ENCODE data around the gene SNED1. TPM values are rescaled to one million over a fixed set of nuclear protein-coding genes. Genes with fewer than 3 reads are reported as not detected.

The SNED1 gene
- polyA plus RNA-seq, 1 donor from 2014 or later, result 0.32 TPM

DNA sequence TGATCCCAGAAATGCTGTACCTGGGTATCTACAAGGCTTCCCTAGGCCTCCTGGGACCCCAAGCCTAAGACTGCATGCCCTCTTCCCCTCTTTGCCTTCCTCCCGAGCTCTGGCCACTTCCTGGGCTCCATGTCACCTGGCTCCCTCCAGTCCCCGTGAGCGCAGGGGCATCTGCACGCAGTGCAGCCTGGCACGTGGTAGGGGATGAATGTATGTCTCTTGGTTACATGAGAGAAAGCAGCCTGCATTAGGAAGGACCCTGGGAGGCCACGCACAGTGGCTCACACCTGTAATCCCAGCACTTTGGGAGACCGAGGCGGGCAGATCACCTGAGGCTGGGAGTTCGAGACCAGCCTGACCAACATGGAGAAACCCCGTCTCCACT lies 135.0 kb downstream of the SNED1 start (continued):
- no peak for TF ChIP-seq REST (IDR thresholded peaks at IDR 0.05; ENCODE audit: borderline replicate concordance)

GRCh38 chr2:241134711-241135110 lies 136.3 kb downstream of the SNED1 start:
- Histone ChIP-seq H4K20me1 (ENCODE audit: insufficient read depth) (no peaks in the 10 kb centered on the region), H3K27ac (ENCODE audit: low read length) (no peak overlapping the region), H3K4me2 (ENCODE audit: low read length) (no peak overlapping the region), H2AFZ (ENCODE audit: low read depth, low read length) (no peak overlapping the region), H3K4me3 (ENCODE audit: low read length) (no peak overlapping the region), H3K9me2 (ENCODE audit: insufficient read depth, low read length) (no peaks in the 10 kb centered on the region), H3K9ac (ENCODE audit: low read length) (no peak overlapping the region), H3F3A (ENCODE audit: insufficient read depth, low read length, poor library complexity, severe bottlenecking) (no peaks in the 10 kb centered on the region), H3K79me2 (replicated peaks; ENCODE audit: insufficient read depth, low read length) (no peaks in the 10 kb centered on the region), H3K27me3 (ENCODE audit: insufficient read depth, low read depth, low read length) (no peaks in the 10 kb centered on the region), H3K36me3 (ENCODE audit: insufficient read depth, low read length) (no peaks in the 10 kb centered on the region), H3K9me3 (ENCODE audit: low read length) (no peaks in the 10 kb centered on the region)
- no peak for TF ChIP-seq POLR2AphosphoS5 (IDR thresholded peaks at IDR 0.05)

DNA sequence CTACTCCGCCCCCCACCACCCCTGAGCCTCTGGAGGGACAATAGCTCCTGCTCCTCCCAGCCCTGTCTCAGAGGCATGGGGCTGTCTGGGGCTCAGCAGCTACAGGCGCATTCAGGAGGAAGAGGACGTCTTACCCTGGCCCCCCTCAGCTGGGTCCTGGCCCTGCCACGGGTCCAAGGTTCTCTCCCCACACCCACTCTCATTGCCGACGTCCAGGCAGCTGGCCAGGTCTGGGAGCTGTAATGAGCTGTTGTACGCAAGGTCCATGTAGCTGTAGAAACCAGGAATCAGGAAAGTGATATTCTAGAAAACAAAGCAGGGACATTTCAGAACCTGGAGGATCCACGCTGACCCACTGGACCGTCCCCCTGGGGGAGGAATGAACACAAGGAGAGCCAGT lies 137.3 kb downstream of the SNED1 start:
- H3K4me3 ChIP-seq (ENCODE audit: low read length), result no peak overlapping the region
- no peak for TF ChIP-seq POLR2AphosphoS5 (IDR thresholded peaks at IDR 0.05)
- TF ChIP-seq EZH2 (IDR thresholded peaks at IDR 0.05; ENCODE audit: borderline replicate concordance, insufficient read depth, low read length, poor library complexity, severe bottlenecking), result no peak
- no peak for TF ChIP-seq TAF1 (IDR thresholded peaks at IDR 0.05; ENCODE audit: low read depth)
- TF ChIP-seq REST (IDR thresholded peaks at IDR 0.05; ENCODE audit: borderline replicate concordance), result no peak
- TF ChIP-seq RAD21 (conservative IDR thresholded peaks at IDR 0.05), result no peak
- no peak for TF ChIP-seq EP300 (conservative IDR thresholded peaks at IDR 0.05; ENCODE audit: poor library complexity, severe bottlenecking)
- no peak for TF ChIP-seq MXI1 (conservative IDR thresholded peaks at IDR 0.05; ENCODE audit: poor library complexity, severe bottlenecking)
- TF ChIP-seq SMC3 (conservative IDR thresholded peaks at IDR 0.05; ENCODE audit: poor library complexity), result no peak
- no peak for TF ChIP-seq CTCF (IDR thresholded peaks at IDR 0.05; ENCODE audit: poor library complexity, severe bottlenecking)
- no peak overlapping the region for H2AFZ ChIP-seq (ENCODE audit: low read depth, low read length)
- H3K36me3 ChIP-seq (ENCODE audit: insufficient read depth, low read length), result no peaks in the 10 kb centered on the region
- H3K79me2 ChIP-seq (replicated peaks; ENCODE audit: insufficient read depth, low read length), result no peaks in the 10 kb centered on the region
- no peaks in the 10 kb centered on the region for H3K27me3 ChIP-seq (ENCODE audit: insufficient read depth, low read depth, low read length)
- no peaks in the 10 kb centered on the region for H4K20me1 ChIP-seq (ENCODE audit: insufficient read depth)
- no peaks in the 10 kb centered on the region for H3K9me3 ChIP-seq (ENCODE audit: low read length)
- no peak overlapping the region for H3K9ac ChIP-seq (ENCODE audit: low read length)
- no peaks in the 10 kb centered on the region for H3F3A ChIP-seq (ENCODE audit: insufficient read depth, low read length, poor library complexity, severe bottlenecking)
- H3K27ac ChIP-seq (ENCODE audit: low read length), result no peak overlapping the region
- no peaks in the 10 kb centered on the region for H3K9me2 ChIP-seq (ENCODE audit: insufficient read depth, low read length)
- H3K4me2 ChIP-seq (ENCODE audit: low read length), result no peak overlapping the region

All from neural cell (in vitro differentiated cells).